Caco-2 (cell line): ENCODE data around the gene TSHR. TPM values are rescaled to one million over a fixed set of nuclear protein-coding genes. Genes with fewer than 3 reads are reported as not detected.

Source experiments
- BruUV-seq: library from RNA; stranded (reverse); fragments of 400-500 nt; replicated peaks from 2 replicates; lab custom pipeline; 2021; lab: Mats Ljungman, UMichigan
- CTCF ChIA-PET: fragments of 300-600 bp; sonication (Branson Sonifier 250); formaldehyde crosslinking; loops from one replicate; lab custom pipeline; 2022; ENCODE audit warnings: antibody characterized with exemption; lab: Charles Lee
- POLR2A ChIA-PET: fragments of 300-600 bp; sonication (Branson Sonifier 250); formaldehyde crosslinking; loops from one replicate; lab custom pipeline; 2022; ENCODE audit warnings: antibody characterized with exemption; lab: Charles Lee
- DNase-seq, 2 experiments: peaks; one replicate each; pipeline versions ENCODE4 v3.0.0 to v3.0.0-alpha.2; 2020 to 2022
- H3K27me3 ChIP-seq: replicated peaks from 2 replicates; pipeline ENCODE4 v1.6.0; 2011; ENCODE audit warnings: low read length; ENCODE audit not compliant: control insufficient read depth, insufficient read depth
- H3K36me3 ChIP-seq: 2 replicates; pipeline ENCODE4 v1.5.1; 2011; ENCODE audit warnings: low read length; ENCODE audit not compliant: control insufficient read depth, insufficient read depth
- H3K4me1 ChIP-seq: fragments of 250-450 bp; sonication (Bioruptor Pico); 2 replicates; pipeline ENCODE4 v1.5.1; 2020; ENCODE audit warnings: mild to moderate bottlenecking
- H3K4me3 ChIP-seq: 2 replicates; pipeline ENCODE4 v1.5.1; 2011; ENCODE audit warnings: low read depth, mild to moderate bottlenecking, control low read depth, low read length
- H3K9me3 ChIP-seq: fragments of 250-450 bp; sonication (Bioruptor Pico); 2 replicates; pipeline ENCODE4 v1.5.1; 2020; ENCODE audit warnings: mild to moderate bottlenecking, moderate library complexity
- H3K27ac Mint-ChIP-seq: one replicate; pipeline ENCODE4 v1.8.0; 2022; ENCODE audit warnings: mixed read lengths; ENCODE audit not compliant: unreplicated experiment
- H3K27me3 Mint-ChIP-seq: one replicate; pipeline ENCODE4 v1.8.0; 2022; ENCODE audit warnings: mixed read lengths; ENCODE audit not compliant: insufficient read depth, unreplicated experiment
- H3K36me3 Mint-ChIP-seq: one replicate; pipeline ENCODE4 v1.8.0; 2022; ENCODE audit warnings: mild to moderate bottlenecking, mixed read lengths; ENCODE audit not compliant: insufficient read depth, unreplicated experiment
- H3K4me1 Mint-ChIP-seq: one replicate; pipeline ENCODE4 v1.8.0; 2022; ENCODE audit warnings: low read depth, mixed read lengths; ENCODE audit not compliant: unreplicated experiment
- H3K4me3 Mint-ChIP-seq: one replicate; pipeline ENCODE4 v1.8.0; 2022; ENCODE audit warnings: mild to moderate bottlenecking, moderate library complexity, mixed read lengths; ENCODE audit not compliant: unreplicated experiment
- H3K9me3 Mint-ChIP-seq: one replicate; pipeline ENCODE4 v1.8.0; 2022; ENCODE audit warnings: mixed read lengths; ENCODE audit not compliant: unreplicated experiment
- CTCF ChIP-seq, 2 experiments: fragments of 200-600 bp in 1 of 2; IDR thresholded peaks; 1 replicate in 1 of 2; 2 replicates in 1 of 2; pipeline versions ENCODE4 v1.5.1 to v1.8.0; 2011 to 2022; ENCODE audit warnings: antibody characterized with exemption in 1 of 2, control low read depth in 1 of 2, inconsistent platforms in 1 of 2, low read depth in 1 of 2, low read length in 1 of 2, mild to moderate bottlenecking in 1 of 2, moderate library complexity in 1 of 2; ENCODE audit not compliant: insufficient read depth in 1 of 2, severe bottlenecking in 1 of 2, unreplicated experiment in 1 of 2
- intact Hi-C: fragments of 100-400 bp; cut with micrococcal nuclease; formaldehyde crosslinking; loops from one replicate; pipeline ENCODE4 v1.10.0; 2022; ENCODE audit not compliant: unreplicated experiment
- total RNA-seq: library from RNA; stranded (reverse); gene quantifications from 2 replicates; pipeline ENCODE4 v1.2.3, GENCODE V29; 2022

TSHR gene
- total RNA-seq, 1 experiment from 2014 or later = not detected

DNA sequence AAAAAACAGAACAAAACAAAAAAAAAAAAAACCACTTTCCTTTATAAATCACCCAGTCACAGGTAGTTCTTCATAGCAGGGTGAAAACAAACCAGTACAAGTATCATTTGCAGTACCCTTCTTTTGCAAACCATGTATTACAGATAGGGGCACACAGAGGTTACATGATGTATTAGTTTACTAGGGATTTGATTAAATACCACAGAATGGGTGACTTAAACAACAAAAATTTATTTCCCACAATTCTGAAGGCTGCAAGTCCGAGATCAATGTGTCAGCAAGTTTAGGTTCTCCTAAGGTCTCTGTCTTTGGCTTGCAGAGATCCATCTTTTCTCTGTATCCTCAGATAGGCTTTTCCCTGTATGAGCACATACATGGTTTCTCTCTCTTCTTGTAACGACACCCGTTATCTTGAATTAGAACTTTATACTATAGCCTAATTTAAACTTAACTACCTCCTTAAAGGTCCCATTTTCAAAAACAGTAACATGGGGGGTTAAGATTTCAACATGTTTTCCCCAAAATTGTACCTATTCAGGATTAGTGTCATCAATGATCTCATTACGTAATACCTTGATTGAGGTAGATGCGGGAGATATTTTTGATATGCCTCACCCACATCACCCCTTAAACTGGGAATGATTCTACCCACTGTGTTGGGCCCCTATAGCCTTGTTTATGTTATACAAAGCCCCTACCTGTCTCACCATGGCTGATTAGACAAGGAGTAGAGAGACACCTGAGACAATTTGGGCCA, 10.4 kb upstream of the TSHR start:
- no peak overlapping the region for H3K4me3 ChIP-seq
- H3K36me3 ChIP-seq = no peaks in the 10 kb centered on the region
- no peaks in the 10 kb centered on the region for H3K9me3 ChIP-seq
- H3K27me3 ChIP-seq = no peaks in the 10 kb centered on the region
- H3K9me3 Mint-ChIP-seq = no peaks in the 10 kb centered on the region
- H3K27ac Mint-ChIP-seq = no peak overlapping the region
- ChIA-PET CTCF (no interaction called here), POLR2A (no interaction called here)
- H3K4me1 Mint-ChIP-seq = peaks cover 7% of the 10 kb centered on the region
- peaks cover 9% of the 10 kb centered on the region for H3K4me1 ChIP-seq
- intact Hi-C loops = no loop called here
- peaks cover 7% of the 10 kb centered on the region for H3K27me3 Mint-ChIP-seq
- TF ChIP-seq CTCF (IDR thresholded peaks at IDR 0.05; ENCODE audit: insufficient read depth in 1 of 2, low read depth in 1 of 2, low read length in 1 of 2, severe bottlenecking in 1 of 2, unreplicated experiment in 1 of 2) = no peak
- H3K36me3 Mint-ChIP-seq = peaks cover 4% of the 10 kb centered on the region
- H3K4me3 Mint-ChIP-seq = no peak overlapping the region
- no TSS peak for BruUV-seq
- no peak for DNase-seq

GRCh38 chr14:80946187-80946586, 9.2 kb upstream of the TSHR start:
- TF ChIP-seq CTCF (IDR thresholded peaks at IDR 0.05; ENCODE audit: insufficient read depth in 1 of 2, low read depth in 1 of 2, low read length in 1 of 2, severe bottlenecking in 1 of 2, unreplicated experiment in 1 of 2) = no peak
- Histone ChIP-seq H3K9me3 (no peaks in the 10 kb centered on the region), H3K36me3 (no peaks in the 10 kb centered on the region), H3K27me3 (no peaks in the 10 kb centered on the region), H3K4me1 (peaks cover 9% of the 10 kb centered on the region), H3K4me3 (no peak overlapping the region)
- ChIA-PET POLR2A (no interaction called here), CTCF (no interaction called here)
- Mint-ChIP-seq H3K36me3 (peaks cover 4% of the 10 kb centered on the region), H3K4me1 (peaks cover 7% of the 10 kb centered on the region), H3K4me3 (no peak overlapping the region), H3K9me3 (no peaks in the 10 kb centered on the region), H3K27me3 (peaks cover 16% of the 10 kb centered on the region), H3K27ac (no peak overlapping the region)
- no TSS peak for BruUV-seq
- no peak for DNase-seq
- intact Hi-C loops = no loop called here

GRCh38 chr14:80946797-80947196, 8.6 kb upstream of the TSHR start:
- H3K4me3 Mint-ChIP-seq = no peak overlapping the region
- H3K4me3 ChIP-seq = no peak overlapping the region
- peaks cover 9% of the 10 kb centered on the region for H3K4me1 ChIP-seq
- BruUV-seq = no TSS peak
- intact Hi-C loops = no loop called here
- H3K9me3 Mint-ChIP-seq = no peaks in the 10 kb centered on the region
- H3K27me3 Mint-ChIP-seq = peaks cover 22% of the 10 kb centered on the region
- peaks cover under 1% of the 10 kb centered on the region for H3K36me3 Mint-ChIP-seq
- ChIA-PET POLR2A (no interaction called here), CTCF (no interaction called here)
- H3K27me3 ChIP-seq = no peaks in the 10 kb centered on the region
- H3K4me1 Mint-ChIP-seq = peaks cover 7% of the 10 kb centered on the region
- no peaks in the 10 kb centered on the region for H3K36me3 ChIP-seq
- no peak overlapping the region for H3K27ac Mint-ChIP-seq
- DNase-seq = no peak
- H3K9me3 ChIP-seq = no peaks in the 10 kb centered on the region
- no peak for TF ChIP-seq CTCF (IDR thresholded peaks at IDR 0.05; ENCODE audit: insufficient read depth in 1 of 2, low read depth in 1 of 2, low read length in 1 of 2, severe bottlenecking in 1 of 2, unreplicated experiment in 1 of 2)
